HG02973 (cell line): Measurements from ENCODE around the gene OR52N1.

Experiments used
- ATAC-seq: cut with Tn5 transposase; IDR thresholded peaks from one replicate; pipeline ENCODE4 v1.9.1; 2021; ENCODE audit warnings: moderate library complexity; ENCODE audit not compliant: unreplicated experiment

Gene OR52N1

GRCh38 chr11:5791165-5791564 is at the start of gene OR52N1:
TSS of gene OR52N1 (minus strand) at chr11:5791265. CDS start at chr11:5788816, 2,449 bp downstream.
- no peak for ATAC-seq

GRCh38 chr11:5837695-5838094 is 46.6 kb upstream of the OR52N1 start:
- no peak for ATAC-seq

DNA sequence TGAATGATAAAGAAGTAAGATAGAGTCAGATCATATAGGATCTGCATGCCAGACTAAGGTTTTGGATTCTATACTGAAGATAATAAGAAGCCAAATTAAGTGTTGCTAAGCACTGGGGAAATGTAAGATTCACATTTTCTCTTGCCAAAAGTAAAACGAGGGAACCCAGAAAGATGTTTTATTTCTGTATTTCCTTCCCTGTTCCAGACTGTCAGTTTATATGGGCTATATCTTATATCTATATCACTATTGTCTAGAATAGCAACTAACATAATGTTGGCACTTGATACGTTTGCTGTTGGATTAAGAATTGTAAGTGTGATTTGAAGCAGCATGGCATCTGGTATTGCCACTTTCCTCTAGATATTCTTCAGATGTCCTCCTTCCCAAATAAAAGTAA is 42.4 kb upstream of the OR52N1 start:
- no peak for ATAC-seq

GRCh38 chr11:5831196-5831829 is 40.2 kb upstream of the OR52N1 start:
- no peak for ATAC-seq

- peak; percentile 53 for ATAC-seq
Observed at GRCh38 chr11:5818245-5818886, 27.3 kb upstream of the OR52N1 start.

GRCh38 chr11:5815534-5815933 is 24.5 kb upstream of the OR52N1 start:
- ATAC-seq = no peak

- no peak for ATAC-seq
Observed at GRCh38 chr11:5809905-5810795, 19.1 kb upstream of the OR52N1 start.

DNA sequence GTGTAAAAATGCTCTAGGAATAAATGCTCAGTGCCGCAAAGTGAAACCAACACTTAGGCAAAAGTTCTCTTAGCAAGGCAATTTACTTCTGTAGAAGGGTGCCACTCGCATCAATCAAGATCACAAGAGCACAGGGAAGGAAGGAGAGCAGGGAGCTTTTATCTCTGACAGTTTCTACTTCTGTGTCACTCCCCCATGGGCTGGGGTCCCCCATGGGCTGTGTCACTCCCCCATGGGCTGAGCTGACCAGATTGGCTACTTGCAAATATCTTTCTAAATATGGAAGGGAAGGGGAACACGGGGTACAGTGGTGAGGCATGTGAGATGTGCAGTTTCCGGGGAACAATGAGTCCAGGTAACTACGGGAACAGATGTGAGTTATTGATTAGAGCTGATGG is 18.1 kb upstream of the OR52N1 start:
- no peak for ATAC-seq

DNA sequence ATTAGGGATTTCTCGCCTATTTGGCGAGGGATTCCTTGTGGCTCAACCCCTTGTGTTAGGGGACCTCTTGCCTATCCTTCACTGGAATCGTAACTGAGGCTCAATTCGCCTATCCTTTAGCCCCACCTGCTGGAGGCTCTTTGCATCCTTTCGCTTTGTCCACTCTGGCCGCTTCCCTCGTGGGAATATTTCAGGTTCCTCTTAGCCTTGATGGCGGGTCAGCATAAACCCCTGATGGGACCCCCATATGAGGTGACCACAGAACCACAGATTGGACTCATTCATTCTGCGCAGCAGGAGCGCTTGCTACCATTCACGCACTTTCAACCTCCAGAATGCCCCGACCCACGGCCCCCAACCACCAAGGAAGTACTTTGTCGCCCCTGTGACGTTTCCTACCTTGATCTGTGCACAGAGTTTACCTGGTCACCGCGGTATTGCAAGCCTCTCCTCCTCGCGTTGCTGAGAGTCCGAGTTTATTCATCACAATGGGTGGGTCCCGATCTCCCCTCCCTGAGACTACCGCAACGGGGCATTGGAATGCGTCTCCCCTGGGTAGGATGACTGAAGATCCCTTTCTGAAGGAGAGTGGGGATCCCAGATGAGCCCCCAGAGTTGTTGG is 17.5 kb upstream of the OR52N1 start, which contains the start of gene OR52N2:
TSS of gene OR52N2 (plus strand) at position 425 of the 622 bp plus-strand sequence. CDS start 11,412 bp downstream, outside the sequence.
- ATAC-seq = peak; percentile 93

GRCh38 chr11:5807580-5807979 is 16.5 kb upstream of the OR52N1 start:
- ATAC-seq = no peak

DNA sequence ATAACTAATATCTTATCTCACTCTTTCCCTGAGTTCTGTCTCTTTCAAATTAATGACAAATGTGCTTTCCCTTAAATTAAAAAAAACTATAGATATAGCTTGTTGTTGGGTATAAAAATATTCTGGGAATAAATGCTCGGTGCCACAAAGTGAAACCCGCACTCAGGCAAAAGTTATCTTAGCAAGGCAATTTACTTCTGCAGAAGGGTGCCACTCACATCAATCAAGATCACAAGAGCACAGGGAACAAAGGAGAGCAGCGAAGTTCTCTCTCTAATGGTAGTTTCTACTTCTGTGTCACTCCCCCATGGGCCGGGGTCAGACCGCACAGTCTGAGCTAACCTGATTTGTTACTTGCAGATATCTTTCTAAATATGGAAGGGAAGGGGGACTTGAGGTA is 12.9 kb upstream of the OR52N1 start:
- ATAC-seq = no peak

GRCh38 chr11:5796541-5796940 is 5.5 kb upstream of the OR52N1 start:
- ATAC-seq = no peak

- ATAC-seq = no peak
Observed at GRCh38 chr11:5783255-5783654, 7.8 kb downstream of the OR52N1 start, which contains the start of gene OR52N5. TSS of gene OR52N5 (minus strand) at chr11:5783355. CDS start at chr11:5778634, 4,721 bp downstream.

- ATAC-seq = no peak
Observed at GRCh38 chr11:5767056-5767455, 24.0 kb downstream of the OR52N1 start.

DNA sequence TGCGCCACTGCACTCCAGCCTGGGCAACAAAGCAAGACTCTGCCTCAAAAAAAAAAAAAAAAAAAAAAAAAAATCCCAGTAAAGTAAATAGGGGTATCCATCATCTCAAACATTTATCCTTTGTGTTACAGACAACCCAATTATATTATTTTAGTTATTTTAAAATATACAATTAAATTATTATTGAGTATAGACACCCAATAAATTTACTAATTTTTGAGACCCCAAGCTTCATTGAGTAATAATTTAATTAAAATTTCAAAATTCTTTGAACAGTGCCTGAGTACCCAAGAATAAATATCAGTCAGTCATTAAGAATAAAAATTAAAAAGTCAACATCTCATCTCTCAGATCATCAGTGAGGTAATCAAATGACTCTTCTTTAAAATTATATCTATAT is 37.1 kb downstream of the OR52N1 start, which contains the start of gene OR52N4:
TSS of gene OR52N4 (plus strand) at position 301 of the 400 bp plus-strand sequence. CDS start 498 bp downstream, outside the sequence.
- no peak for ATAC-seq

GRCh38 chr11:5749836-5750235 is 41.2 kb downstream of the OR52N1 start:
- no peak for ATAC-seq

- no peak for ATAC-seq
Observed at GRCh38 chr11:5746614-5747013, 44.5 kb downstream of the OR52N1 start.

GRCh38 chr11:5738431-5738830 is 52.6 kb downstream of the OR52N1 start:
- no peak for ATAC-seq

GRCh38 chr11:5737670-5738392 is 53.2 kb downstream of the OR52N1 start:
- ATAC-seq = no peak

DNA sequence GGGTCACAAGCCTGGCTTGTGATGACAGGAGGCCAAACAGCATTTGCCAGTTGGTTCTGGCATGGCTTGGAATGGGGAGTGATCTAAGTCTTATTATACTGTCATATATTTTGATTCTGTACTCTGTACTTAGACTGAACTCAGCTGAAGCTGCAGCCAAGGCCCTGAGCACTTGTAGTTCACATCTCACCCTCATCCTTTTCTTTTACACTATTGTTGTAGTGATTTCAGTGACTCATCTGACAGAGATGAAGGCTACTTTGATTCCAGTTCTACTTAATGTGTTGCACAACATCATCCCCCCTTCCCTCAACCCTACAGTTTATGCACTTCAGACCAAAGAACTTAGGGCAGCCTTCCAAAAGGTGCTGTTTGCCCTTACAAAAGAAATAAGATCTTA is 54.0 kb downstream of the OR52N1 start:
- ATAC-seq = no peak
